HG02571 (cell line): Measurements from ENCODE around the gene LIPT2.

ENCODE experiments used
- ATAC-seq: cut with Tn5 transposase; IDR thresholded peaks from one replicate; pipeline ENCODE4 v1.9.1; 2021; ENCODE audit warnings: mild to moderate bottlenecking, moderate library complexity; ENCODE audit not compliant: unreplicated experiment

Gene LIPT2

DNA sequence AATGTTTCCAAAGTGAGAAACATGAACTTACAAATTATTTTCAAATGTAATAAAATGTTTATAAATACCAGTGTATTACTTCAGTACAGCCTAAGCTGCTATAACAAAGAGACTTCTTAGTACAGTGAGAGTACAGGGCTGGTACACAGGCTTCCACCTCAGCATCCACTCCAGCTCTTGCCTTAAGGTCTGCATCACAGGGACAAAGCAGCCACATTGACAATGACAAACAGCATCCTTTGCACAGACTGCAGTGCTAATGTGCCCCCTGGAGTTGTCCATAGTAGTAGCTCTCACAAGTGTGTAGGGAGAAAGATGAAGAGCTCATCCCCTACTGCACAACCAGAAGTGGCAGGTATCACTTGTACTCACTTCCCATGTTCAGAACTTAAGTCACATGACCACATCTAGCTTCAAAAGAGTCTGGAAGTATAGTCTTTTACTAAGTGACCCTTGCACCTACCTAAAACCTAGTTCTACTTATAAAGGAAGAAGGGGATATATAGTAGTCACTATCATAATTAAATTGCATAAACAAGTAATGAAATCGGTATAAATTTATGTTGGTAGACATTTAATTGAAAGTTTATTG, 10.7 kb upstream of the LIPT2 start:
- ATAC-seq = no peak

DNA sequence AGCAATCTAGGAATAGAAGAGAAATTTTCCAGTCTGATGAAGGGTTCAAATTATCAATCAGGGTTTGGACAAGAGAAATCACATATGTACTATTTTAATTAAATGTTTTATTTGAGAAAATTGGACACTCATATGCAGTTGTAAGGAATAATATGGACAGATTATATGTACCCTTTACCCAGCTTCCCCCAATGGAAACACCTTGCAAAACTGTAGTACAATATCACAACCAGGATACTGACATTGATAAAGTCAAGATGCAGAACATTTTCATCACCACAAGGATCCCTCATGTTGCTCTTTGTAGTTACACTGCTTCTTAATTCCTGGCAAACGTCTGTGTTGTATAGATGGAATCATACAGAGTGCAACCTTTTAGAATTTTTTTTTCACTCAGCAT, 1.4 kb upstream of the LIPT2 start:
- ATAC-seq = no peak

DNA sequence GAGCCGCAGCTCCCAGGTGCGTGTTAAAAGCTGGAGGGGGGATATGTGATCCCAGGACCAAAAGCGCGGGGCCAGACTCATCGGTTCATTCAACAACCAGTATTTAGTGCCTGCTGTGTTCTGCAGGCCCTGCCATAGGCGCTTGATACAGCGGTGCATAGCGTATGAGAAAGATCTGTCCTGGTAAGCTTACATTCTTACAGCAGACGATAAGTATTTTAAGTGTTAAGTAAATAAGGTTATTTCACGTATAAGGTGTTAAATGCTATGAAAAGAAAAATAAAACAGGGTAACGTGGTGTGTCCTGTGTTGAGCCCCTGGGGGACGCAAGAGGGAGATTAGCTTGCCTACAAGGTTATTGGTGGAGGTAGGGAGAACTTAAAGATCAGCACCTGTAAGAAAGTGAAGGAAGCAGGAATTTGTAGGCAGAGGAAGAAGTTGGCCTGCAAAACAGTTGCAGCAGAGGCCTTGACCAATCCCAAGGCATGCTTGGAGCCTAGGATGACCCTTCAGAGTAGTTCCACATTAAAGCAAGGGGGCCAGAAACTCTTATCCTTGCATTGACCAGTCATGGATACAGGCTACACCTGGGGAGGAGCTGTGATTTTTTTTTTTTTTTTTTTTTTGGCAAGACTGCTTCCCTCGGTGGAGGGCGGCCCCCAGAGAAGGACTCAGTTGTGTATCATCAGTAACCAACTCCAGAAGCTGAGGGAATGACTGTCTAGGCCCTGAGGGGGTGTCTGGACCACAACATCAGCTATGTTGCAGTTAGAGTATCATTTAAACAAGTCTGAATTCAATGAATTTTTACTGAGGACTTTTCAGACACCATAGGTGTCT, 487 bp upstream of the LIPT2 start:
- no peak for ATAC-seq

DNA sequence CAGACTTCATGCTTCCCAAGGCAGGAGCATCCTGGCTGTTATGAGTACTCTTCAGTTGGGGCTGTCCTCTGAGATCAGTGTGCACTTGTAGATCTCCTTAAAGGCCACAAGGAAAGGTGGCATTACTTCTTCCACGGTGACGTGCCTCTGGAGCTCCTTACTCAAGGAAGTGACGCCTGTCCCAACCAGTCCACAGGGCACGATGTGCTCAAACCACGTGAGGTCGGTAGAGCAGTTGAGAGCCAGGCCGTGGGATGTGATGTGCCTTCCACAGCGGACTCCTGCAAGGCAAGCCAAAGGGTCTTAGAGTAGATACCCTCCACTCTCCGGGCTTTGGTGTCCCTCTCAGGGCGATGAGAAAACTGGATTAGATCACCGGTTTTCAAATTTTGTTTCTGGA, 1.4 kb downstream of the LIPT2 start:
- ATAC-seq = no peak

DNA sequence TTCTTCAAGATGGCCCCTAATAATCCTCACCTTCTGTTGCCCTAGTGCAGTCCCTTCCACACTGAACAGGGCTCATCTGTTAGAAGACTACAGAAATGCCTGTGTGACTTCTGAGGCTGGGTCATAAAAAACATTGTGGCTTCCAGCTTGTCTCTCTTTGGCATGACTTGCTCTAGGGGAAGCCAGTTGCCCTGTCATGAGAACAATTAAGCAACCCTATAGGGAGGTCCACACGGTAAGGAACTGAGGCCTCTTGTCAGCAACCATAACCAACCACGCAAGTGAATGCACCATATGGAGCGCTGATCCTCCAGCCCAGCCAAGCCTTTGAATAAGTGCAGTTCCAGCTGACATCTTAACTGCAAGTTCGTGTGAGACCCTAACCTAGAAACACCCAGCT, 2.6 kb downstream of the LIPT2 start:
- no peak for ATAC-seq

DNA sequence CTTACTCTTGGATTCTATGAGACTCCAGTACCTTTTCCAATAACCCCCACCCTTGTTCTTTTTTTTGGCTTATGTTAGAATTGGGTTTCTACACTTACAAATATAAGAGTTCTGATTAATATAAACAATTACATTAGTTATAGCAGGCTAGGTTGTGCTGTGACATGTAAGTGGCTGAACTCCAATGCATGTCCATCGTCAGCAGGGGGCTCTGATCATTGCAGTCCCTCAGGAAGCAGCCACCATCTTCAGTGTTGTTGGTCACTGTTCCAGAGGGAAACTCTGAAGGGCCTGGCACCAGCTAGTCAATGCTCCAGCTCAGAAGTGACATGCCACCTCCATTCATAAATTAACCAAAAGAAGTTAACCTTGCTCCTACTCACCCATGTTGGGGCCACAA, 5.6 kb downstream of the LIPT2 start:
- no peak for ATAC-seq

DNA sequence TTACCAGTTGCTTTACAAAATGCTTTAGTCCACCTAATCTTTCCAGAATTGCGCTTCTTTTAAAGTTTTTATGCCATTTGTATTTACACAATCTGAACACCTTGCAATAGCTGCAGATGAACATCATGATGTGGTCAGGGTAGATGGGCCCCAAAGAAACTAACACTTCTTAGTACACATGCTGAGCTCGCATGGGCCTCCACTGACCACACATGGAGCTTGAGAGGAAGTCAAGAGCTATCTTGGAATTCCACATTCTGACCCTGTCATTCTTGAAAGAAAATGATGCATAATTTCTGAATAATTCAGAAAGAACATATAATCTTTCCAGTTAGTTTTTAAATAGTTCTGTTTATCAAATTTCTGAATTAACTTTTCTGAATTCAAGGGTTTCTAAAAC, 7.7 kb downstream of the LIPT2 start:
- ATAC-seq = no peak

GRCh38 chr11:74480688-74481417, 12.7 kb downstream of the LIPT2 start:
- no peak for ATAC-seq

DNA sequence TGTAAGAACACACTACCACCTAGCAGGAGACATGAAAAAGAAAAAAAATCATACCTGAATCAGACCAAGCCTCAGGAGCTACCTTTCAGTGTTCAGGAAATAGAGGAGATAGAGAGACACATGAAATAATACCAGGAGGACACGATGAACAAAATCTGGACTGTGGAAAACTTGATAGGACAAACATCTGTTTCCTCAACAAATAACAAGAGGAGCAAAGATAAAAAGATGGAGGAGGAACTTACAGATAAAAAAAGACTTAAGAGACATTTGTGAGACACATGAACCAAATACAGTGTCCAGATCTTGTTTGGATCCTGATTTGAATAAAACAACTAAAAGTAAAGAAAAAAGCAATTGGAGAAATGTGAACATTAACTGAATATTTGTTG, 13.8 kb downstream of the LIPT2 start:
- ATAC-seq = no peak

- ATAC-seq = no peak
Observed at GRCh38 chr11:74478877-74479731, 14.4 kb downstream of the LIPT2 start.

- no peak for ATAC-seq
Observed at GRCh38 chr11:74476536-74476935, 17.0 kb downstream of the LIPT2 start.

DNA sequence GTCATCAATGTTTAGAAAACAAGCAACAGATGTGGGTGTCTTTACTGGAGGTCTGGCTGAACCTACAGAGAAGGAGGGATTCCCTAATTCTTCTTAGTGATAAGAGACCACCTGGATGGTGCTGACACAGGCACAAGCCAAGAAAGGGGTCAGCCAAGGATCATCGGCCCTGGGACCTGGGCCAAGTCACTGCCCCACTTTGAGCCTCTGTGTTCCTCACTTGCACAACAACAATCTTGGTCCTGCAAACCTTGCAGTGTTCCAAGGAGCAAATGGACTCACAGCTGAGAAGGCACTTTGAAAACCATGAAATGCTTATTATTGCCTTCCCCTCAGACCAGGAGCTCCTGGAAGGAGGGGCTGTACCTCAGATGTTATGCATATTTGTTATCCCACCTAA, 19.2 kb downstream of the LIPT2 start:
- no peak for ATAC-seq

DNA sequence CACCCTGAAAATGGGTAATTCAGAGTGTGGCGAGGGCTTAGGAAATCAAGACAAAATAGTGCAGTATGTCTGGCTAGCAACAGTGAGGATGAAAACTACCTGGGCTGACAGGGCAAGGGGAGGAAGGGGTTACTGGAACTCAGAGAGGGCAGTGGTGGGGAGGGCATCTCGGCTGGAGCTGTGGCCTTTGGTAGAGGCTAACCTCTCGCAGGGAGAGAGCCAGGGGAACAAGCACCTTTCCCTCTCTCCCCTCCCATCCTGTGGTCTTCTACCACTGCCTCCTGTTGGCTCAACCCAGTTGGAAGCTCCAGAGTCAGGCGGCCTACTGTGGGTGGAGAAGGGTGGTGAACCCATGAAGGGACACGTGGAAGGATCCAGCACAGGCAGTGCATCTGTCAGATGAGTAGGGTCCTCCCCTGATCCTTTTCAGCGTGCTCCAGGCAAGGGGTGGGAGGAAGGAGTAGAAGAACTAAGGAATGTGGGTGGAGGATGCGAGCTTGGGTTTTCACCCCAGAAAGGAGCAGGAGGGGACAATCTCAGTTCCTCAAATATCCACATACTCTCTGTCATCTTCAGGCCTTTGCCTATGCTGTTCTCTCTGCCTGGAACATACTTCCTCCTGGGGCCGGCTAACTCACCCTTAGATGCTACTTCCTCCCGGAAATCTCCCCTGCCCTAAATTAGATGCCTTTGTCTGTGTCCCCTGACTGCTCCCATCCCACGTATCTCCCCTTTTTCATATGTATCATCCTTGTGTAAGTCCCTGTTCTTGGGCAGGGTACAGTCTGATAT, 19.9 kb downstream of the LIPT2 start:
- ATAC-seq = no peak

GRCh38 chr11:74471668-74472429, 21.7 kb downstream of the LIPT2 start:
- no peak for ATAC-seq

GRCh38 chr11:74471037-74471436, 22.5 kb downstream of the LIPT2 start:
- no peak for ATAC-seq

DNA sequence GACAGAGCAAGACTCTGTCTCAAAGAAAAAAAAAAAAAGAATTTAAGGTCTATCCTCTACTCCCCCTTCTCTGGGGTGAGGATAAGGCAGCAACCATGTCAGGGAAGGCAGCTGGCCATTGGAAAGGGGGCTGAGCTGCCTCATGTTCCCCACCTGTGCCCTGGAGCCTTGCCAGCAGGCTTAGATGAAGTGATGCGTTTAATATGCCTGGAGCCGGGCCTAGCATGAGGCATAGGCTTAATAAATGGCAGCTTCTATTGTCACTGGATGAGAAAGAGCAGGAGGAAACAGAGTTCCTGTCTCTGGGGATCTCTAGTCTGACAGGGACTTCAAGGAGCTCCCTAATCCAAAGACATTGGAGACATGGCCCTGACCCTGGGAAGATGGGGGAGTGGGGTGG, 23.0 kb downstream of the LIPT2 start:
- ATAC-seq = no peak

GRCh38 chr11:74468936-74469335, 24.6 kb downstream of the LIPT2 start:
- ATAC-seq = no peak

GRCh38 chr11:74468521-74468920, 25.0 kb downstream of the LIPT2 start:
- no peak for ATAC-seq

DNA sequence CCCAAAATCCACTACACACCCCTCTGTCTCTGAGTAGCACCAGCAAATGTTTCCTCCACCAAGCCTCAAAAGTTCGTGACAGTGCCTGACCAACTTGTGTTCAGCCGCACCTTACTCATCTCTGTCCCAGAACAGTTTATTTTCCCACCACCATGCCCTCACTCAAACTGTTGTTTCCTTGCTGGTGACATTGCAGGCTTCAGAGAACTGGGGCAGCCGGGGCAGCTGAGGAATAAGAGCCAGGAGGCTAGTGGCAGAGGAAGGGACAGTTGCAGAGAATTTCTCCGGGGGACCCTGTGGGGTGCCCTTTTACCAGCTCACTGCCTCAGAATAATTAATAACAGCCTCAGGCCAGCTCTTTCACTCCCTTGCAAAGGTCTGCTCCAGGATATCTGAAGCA, 25.5 kb downstream of the LIPT2 start:
- ATAC-seq = no peak
